Vagina (tissue), 2 donors: Measurements from ENCODE around the gene SLC26A2.

Source experiments
- CTCF ChIP-seq, 3 experiments: fragments of 450-650 bp in 2 of 3; fragments of 200-600 bp in 1 of 3; sonication (generic) in 1 of 3; IDR thresholded peaks; one replicate each; pipeline ENCODE4 v1.5.1; 2017 to 2019; ENCODE audit warnings: antibody characterized with exemption in 3 of 3, mild to moderate bottlenecking in 2 of 3, moderate library complexity in 2 of 3
- POLR2A ChIP-seq, 2 donors: fragments of 450-650 bp; IDR thresholded peaks; one replicate each; pipeline ENCODE4 v1.6.1; 2017; ENCODE audit warnings: antibody characterized with exemption in 2 of 2, mild to moderate bottlenecking in 2 of 2, moderate library complexity in 2 of 2

GRCh38 chr5:149996205-149996890 lies 35.8 kb downstream of the SLC26A2 start:
- TF ChIP-seq CTCF (IDR thresholded peaks at IDR 0.05) (no peak), POLR2A (IDR thresholded peaks at IDR 0.05) (no peak)
